H9 (cell line): ENCODE results near the gene STYXL1. TPM values are rescaled to one million over a fixed set of nuclear protein-coding genes. Genes with fewer than 3 reads are reported as not detected.

Experiments used
- DNase-seq: peaks from one replicate; pipeline ENCODE4 v3.0.0-alpha.2; 2017
- H2AFZ ChIP-seq: one replicate; pipeline ENCODE4 v1.6.1; 2013; ENCODE audit warnings: mild to moderate bottlenecking, low read length, control low read depth, moderate library complexity
- H2AK5ac ChIP-seq: 2 replicates; pipeline ENCODE4 v1.6.1; 2013; ENCODE audit warnings: low read length, control low read depth, mixed read lengths; ENCODE audit not compliant: insufficient read length
- H2BK120ac ChIP-seq: one replicate; pipeline ENCODE4 v1.6.1; 2013; ENCODE audit warnings: low read depth, mild to moderate bottlenecking, low read length, control low read depth, inconsistent platforms; ENCODE audit not compliant: poor library complexity, severe bottlenecking
- H2BK12ac ChIP-seq: 2 replicates; pipeline ENCODE4 v1.6.1; 2013; ENCODE audit warnings: low read length, control low read depth, mixed read lengths, low read depth; ENCODE audit not compliant: insufficient read length
- H2BK15ac ChIP-seq: 2 replicates; pipeline ENCODE4 v1.6.1; 2013; ENCODE audit warnings: low read depth, low read length, control low read depth
- H2BK20ac ChIP-seq: one replicate; pipeline ENCODE4 v1.6.1; 2013; ENCODE audit warnings: low read depth, mild to moderate bottlenecking, low read length, control low read depth, inconsistent platforms; ENCODE audit not compliant: poor library complexity, severe bottlenecking
- H2BK5ac ChIP-seq: 2 replicates; pipeline ENCODE4 v1.6.1; 2013; ENCODE audit warnings: low read length, control low read depth, mixed read lengths; ENCODE audit not compliant: insufficient read length
- H3K14ac ChIP-seq: 2 replicates; pipeline ENCODE4 v1.6.1; 2013; ENCODE audit warnings: low read length, control low read depth; ENCODE audit not compliant: insufficient read depth
- H3K18ac ChIP-seq: 2 replicates; pipeline ENCODE4 v1.6.1; 2013; ENCODE audit warnings: low read depth, mild to moderate bottlenecking, mixed read lengths, low read length, control low read depth; ENCODE audit not compliant: insufficient read length
- H3K23ac ChIP-seq: 2 replicates; pipeline ENCODE4 v1.6.1; 2013; ENCODE audit warnings: low read length, control low read depth, mixed read lengths, low read depth; ENCODE audit not compliant: insufficient read length
- H3K23me2 ChIP-seq: 2 replicates; pipeline ENCODE4 v1.6.1; 2013; ENCODE audit warnings: low read depth, mild to moderate bottlenecking, mixed read lengths, low read length, control low read depth; ENCODE audit not compliant: insufficient read length, poor library complexity, severe bottlenecking
- H3K27ac ChIP-seq: 2 replicates; pipeline ENCODE4 v1.5.1; 2013; ENCODE audit warnings: low read length, control low read depth, mixed read lengths, low read depth; ENCODE audit not compliant: insufficient read length
- H3K27me3 ChIP-seq: 2 replicates; pipeline ENCODE4 v1.6.1; 2013; ENCODE audit warnings: low read length, control low read depth, inconsistent platforms; ENCODE audit not compliant: insufficient read depth
- H3K4ac ChIP-seq: 2 replicates; pipeline ENCODE4 v1.6.1; 2013; ENCODE audit warnings: low read depth, mild to moderate bottlenecking, control low read depth, inconsistent platforms, low read length, moderate library complexity
- H3K4me1 ChIP-seq: 2 replicates; pipeline ENCODE4 v1.6.1; 2013; ENCODE audit warnings: low read length, control low read depth, inconsistent platforms; ENCODE audit not compliant: insufficient read depth
- H3K4me2 ChIP-seq: 2 replicates; pipeline ENCODE4 v1.6.1; 2013; ENCODE audit warnings: low read length, control low read depth, mixed read lengths; ENCODE audit not compliant: insufficient read length, insufficient read depth
- H3K56ac ChIP-seq: 2 replicates; pipeline ENCODE4 v1.6.1; 2013; ENCODE audit warnings: low read depth, mild to moderate bottlenecking, mixed read lengths, low read length, control low read depth; ENCODE audit not compliant: insufficient read length
- H3K79me1 ChIP-seq: 2 replicates; pipeline ENCODE4 v1.6.1; 2013; ENCODE audit warnings: low read depth, mild to moderate bottlenecking, moderate library complexity, low read length, control low read depth, inconsistent platforms; ENCODE audit not compliant: insufficient read depth, poor library complexity, severe bottlenecking
- H3K79me2 ChIP-seq: 2 replicates; pipeline ENCODE4 v1.6.1; 2013; ENCODE audit warnings: low read length, control low read depth, inconsistent platforms; ENCODE audit not compliant: insufficient read depth
- H3K9ac ChIP-seq: 2 replicates; pipeline ENCODE4 v1.6.1; 2013; ENCODE audit warnings: low read length, control low read depth, mixed read lengths; ENCODE audit not compliant: insufficient read length; ENCODE audit errors: extremely low read depth
- H3K9me3 ChIP-seq: one replicate; pipeline ENCODE4 v1.6.1; 2013; ENCODE audit warnings: low read depth, low read length, inconsistent platforms; ENCODE audit not compliant: control insufficient read depth
- H3T11ph ChIP-seq: one replicate; pipeline ENCODE4 v1.6.1; 2013; ENCODE audit warnings: mild to moderate bottlenecking, low read length, control low read depth, inconsistent platforms
- H4K20me1 ChIP-seq: one replicate; pipeline ENCODE4 v1.6.1; 2013; ENCODE audit not compliant: control insufficient read depth, insufficient read length, insufficient read depth
- H4K5ac ChIP-seq: 2 replicates; pipeline ENCODE4 v1.6.1; 2013; ENCODE audit warnings: low read depth, mild to moderate bottlenecking, mixed read lengths, low read length, control low read depth; ENCODE audit not compliant: insufficient read length
- H4K8ac ChIP-seq: replicated peaks from 2 replicates; pipeline ENCODE4 v1.6.1; 2013; ENCODE audit warnings: low read length, control low read depth, mixed read lengths, low read depth; ENCODE audit not compliant: insufficient read length
- H4K91ac ChIP-seq: 2 replicates; pipeline ENCODE4 v1.6.1; 2013; ENCODE audit warnings: low read depth, mild to moderate bottlenecking, moderate library complexity, mixed read lengths, low read length, control low read depth; ENCODE audit not compliant: insufficient read length
- H3K27ac Mint-ChIP-seq, 3 experiments: 2 replicates in 2 of 3; 3 replicates in 1 of 3; pipeline ENCODE4 v1.8.0; 2020 to 2021; ENCODE audit warnings: mixed read lengths in 3 of 3, mild to moderate bottlenecking in 1 of 3, moderate library complexity in 1 of 3
- H3K27me3 Mint-ChIP-seq: 2 replicates; pipeline ENCODE4 v1.8.0; 2021; ENCODE audit warnings: low read depth, mild to moderate bottlenecking, moderate library complexity, mixed read lengths
- H3K36me3 Mint-ChIP-seq, 3 experiments: 2 replicates in 2 of 3; 3 replicates in 1 of 3; pipeline ENCODE4 v1.8.0; 2020 to 2021; ENCODE audit warnings: low read depth in 3 of 3, mixed read lengths in 3 of 3; ENCODE audit not compliant: insufficient read depth in 1 of 3
- H3K4me1 Mint-ChIP-seq, 2 experiments: 2 replicates each; pipeline ENCODE4 v1.8.0; 2020; ENCODE audit warnings: mixed read lengths in 2 of 2
- H3K4me3 Mint-ChIP-seq, 2 experiments: 2 replicates in 1 of 2; 3 replicates in 1 of 2; pipeline ENCODE4 v1.8.0; 2020 to 2021; ENCODE audit warnings: mild to moderate bottlenecking in 2 of 2, mixed read lengths in 2 of 2, moderate library complexity in 1 of 2
- H3K9me3 Mint-ChIP-seq, 2 experiments: 2 replicates in 1 of 2; 3 replicates in 1 of 2; pipeline ENCODE4 v1.8.0; 2020; ENCODE audit warnings: mild to moderate bottlenecking in 2 of 2, mixed read lengths in 2 of 2, moderate library complexity in 1 of 2
- CTCF ChIP-seq: fragments of 200-600 bp; sonication (generic); conservative IDR thresholded peaks from 3 replicates; pipeline ENCODE4 v1.8.0; 2021; ENCODE audit warnings: antibody characterized with exemption, mild to moderate bottlenecking
- WGBS: extraction: QIAGEN DNeasy Blood & Tissue Kit; methylation state at CpG from one replicate; pipeline ENCODE4 v1.1.7; 2013; ENCODE audit warnings: missing lambda C conversion rate, low lambda C conversion rate, mixed read lengths; ENCODE audit not compliant: insufficient read length; ENCODE audit errors: extremely low coverage; 5-methylcytosine and 5-hydroxymethylcytosine counted together
- total RNA-seq: library from RNA; stranded (reverse); gene quantifications from 2 replicates; pipeline ENCODE4 v1.2.1, GENCODE V29; 2021

Gene STYXL1
- total RNA-seq, 1 experiment from 2014 or later, result 38.7 TPM

GRCh38 chr7:76023002-76023401, 24.8 kb downstream of the STYXL1 start:
- peaks cover 15 to 40% (median 31%) of the 10 kb centered on the region in 3 experiments for H3K36me3 Mint-ChIP-seq
- Histone ChIP-seq H3K27ac (no peak overlapping the region), H2AK5ac (no peak overlapping the region)

More at GRCh38 chr7:76023002-76023401, 24.8 kb downstream of the STYXL1 start:
- Histone ChIP-seq H3K79me1 (no peaks in the 10 kb centered on the region), H3K9me3 (no peaks in the 10 kb centered on the region), H2BK20ac (no peak overlapping the region), H3K9ac (no peak overlapping the region), H3K4me1 (no peaks in the 10 kb centered on the region), H4K20me1 (no peaks in the 10 kb centered on the region), H3K4ac (no peak overlapping the region), H3K4me2 (no peak overlapping the region), H4K8ac (no peak overlapping the region), H2BK15ac (no peak overlapping the region), H3T11ph (no peak overlapping the region), H2BK5ac (no peak overlapping the region), H2BK120ac (no peak overlapping the region), H3K27me3 (no peaks in the 10 kb centered on the region), H2BK12ac (no peak overlapping the region), H3K18ac (no peak overlapping the region), H3K23me2 (no peaks in the 10 kb centered on the region), H3K23ac (no peak overlapping the region), H4K5ac (no peak overlapping the region), H3K14ac (no peak overlapping the region), H4K91ac (no peak overlapping the region), H3K79me2 (no peaks in the 10 kb centered on the region), H3K56ac (no peak overlapping the region), H2AFZ (no peak overlapping the region)
- H3K27me3 Mint-ChIP-seq, result no peaks in the 10 kb centered on the region
- no CpG with 5 or more reads among the region's 4 CpGs for WGBS
- DNase-seq, result no peak
- H3K4me3 Mint-ChIP-seq, result no peak overlapping the region
- no peaks in the 10 kb centered on the region for H3K9me3 Mint-ChIP-seq
- peaks cover 2% of the 10 kb centered on the region in 2 experiments; a peak in 2 of 4 replicates for H3K4me1 Mint-ChIP-seq
- H3K27ac Mint-ChIP-seq, result peak overlapping the region in 1 of 3 experiments; percentile 89; a peak in 3 of 7 replicates
- no peak for TF ChIP-seq CTCF
